HG02798 (cell line): ENCODE data around the gene SLC22A15.

Experiments
- ATAC-seq: cut with Tn5 transposase; IDR thresholded peaks from one replicate; pipeline ENCODE4 v1.9.1; 2021; ENCODE audit warnings: mild to moderate bottlenecking; ENCODE audit not compliant: unreplicated experiment, poor library complexity

The SLC22A15 gene

GRCh38 chr1:116096013-116096618 is 119.8 kb downstream of the SLC22A15 start:
- no peak for ATAC-seq

- ATAC-seq: no peak
These were observed 121.3 kb downstream of the SLC22A15 start for GRCh38 chr1:116097626-116098025.

- no peak for ATAC-seq
These were observed 123.1 kb downstream of the SLC22A15 start for GRCh38 chr1:116099379-116099778.

GRCh38 chr1:116099919-116100318 is 123.6 kb downstream of the SLC22A15 start:
- no peak for ATAC-seq

- peak; percentile 48 for ATAC-seq
These were observed 128.4 kb downstream of the SLC22A15 start for GRCh38 chr1:116104667-116105066.

- ATAC-seq: no peak
These were observed 129.7 kb downstream of the SLC22A15 start for GRCh38 chr1:116105996-116106395.

GRCh38 chr1:116106646-116107045 is 130.3 kb downstream of the SLC22A15 start:
- no peak for ATAC-seq

- no peak for ATAC-seq
These were observed 131.1 kb downstream of the SLC22A15 start for GRCh38 chr1:116107371-116107770.

- peak; percentile 66 for ATAC-seq
These were observed 134.5 kb downstream of the SLC22A15 start, which contains the start of gene MAB21L3 for GRCh38 chr1:116110567-116111523. Gene MAB21L3 (plus strand): TSS chr1:116111399. CDS start chr1:116112616, 1,217 bp downstream.

GRCh38 chr1:116111524-116112021 is 135.3 kb downstream of the SLC22A15 start:
- ATAC-seq: no peak

GRCh38 chr1:116112388-116113140 is 136.3 kb downstream of the SLC22A15 start:
- no peak for ATAC-seq

- no peak for ATAC-seq
These were observed 137.3 kb downstream of the SLC22A15 start for GRCh38 chr1:116113615-116114014.

- no peak for ATAC-seq
These were observed 139.4 kb downstream of the SLC22A15 start for GRCh38 chr1:116115476-116116439.

GRCh38 chr1:116118471-116118870 is 142.2 kb downstream of the SLC22A15 start:
- no peak for ATAC-seq
